Sigmoid colon (tissue), 7 donors: ENCODE measurements around the gene MRGPRF. TPM values are rescaled to one million over a fixed set of nuclear protein-coding genes. Genes with fewer than 3 reads are reported as not detected.

ENCODE experiments used
- DNase-seq: peaks from one replicate; pipeline ENCODE4 v3.0.0-alpha.2; 2019
- H3K27ac ChIP-seq, 4 donors: fragments of 200-600 bp; sonication (generic); one replicate each; pipeline ENCODE4 v1.5.1; 2016 to 2019; ENCODE audit warnings: mild to moderate bottlenecking in 1 of 4
- H3K27me3 ChIP-seq, 3 donors: fragments of 200-600 bp; sonication (generic); one replicate each; pipeline ENCODE4 v1.5.1; 2019; ENCODE audit warnings: mild to moderate bottlenecking in 1 of 3
- H3K36me3 ChIP-seq, 4 donors: fragments of 200-600 bp; sonication (generic); one replicate each; pipeline ENCODE4 v1.5.1; 2016 to 2019
- H3K4me1 ChIP-seq, 4 donors: fragments of 200-600 bp; sonication (generic); one replicate each; pipeline ENCODE4 v1.5.1; 2017 to 2019
- H3K4me3 ChIP-seq, 4 donors: fragments of 200-600 bp; sonication (generic); one replicate each; pipeline ENCODE4 v1.5.1; 2017 to 2019; ENCODE audit warnings: mild to moderate bottlenecking in 2 of 4, moderate library complexity in 1 of 4
- H3K9me3 ChIP-seq, 4 donors: fragments of 200-600 bp in 3 of 4; sonication (generic) in 3 of 4; one replicate each; pipeline versions ENCODE4 v1.5.1 to v1.6.1; 2013 to 2019
- CTCF ChIP-seq, 4 experiments: fragments of 450-650 bp in 3 of 4; fragments of 200-600 bp in 1 of 4; IDR thresholded peaks; one replicate each; pipeline ENCODE4 v1.5.1; 2016 to 2019; ENCODE audit warnings: antibody characterized with exemption in 4 of 4, mild to moderate bottlenecking in 3 of 4, moderate library complexity in 2 of 4
- EP300 ChIP-seq, 4 donors: sonication (generic); formaldehyde crosslinking; IDR thresholded peaks; one replicate each; pipeline ENCODE4 v1.6.1; 2017; ENCODE audit warnings: antibody characterized with exemption in 4 of 4
- POLR2A ChIP-seq, 2 donors: fragments of 450-650 bp; IDR thresholded peaks; one replicate each; pipeline ENCODE4 v1.6.1; 2016; ENCODE audit warnings: antibody characterized with exemption in 2 of 2, mild to moderate bottlenecking in 2 of 2, moderate library complexity in 2 of 2
- POLR2AphosphoS5 ChIP-seq, 4 donors: sonication (generic); formaldehyde crosslinking; IDR thresholded peaks; one replicate each; pipeline ENCODE4 v1.6.1; 2017; ENCODE audit warnings: antibody characterized with exemption in 4 of 4
- WGBS, 2 donors: extraction: QIAGEN DNeasy Blood & Tissue Kit; methylation state at CpG; one replicate each; pipeline ENCODE4 v1.1.7; 2013; 5-methylcytosine and 5-hydroxymethylcytosine counted together
- intact Hi-C: fragments of 100-400 bp; cut with DNase I; formaldehyde crosslinking; loops from one replicate; pipeline ENCODE4 v1.15.1; 2023
- polyA plus RNA-seq, 3 donors: library from polyadenylated mRNA; stranded (reverse); fragments of 200-250 nt; gene quantifications; one replicate each; pipeline ENCODE4 v1.2.3, GENCODE V29; 2013
- total RNA-seq, 4 donors: library from RNA; depleted of rRNA; stranded (reverse); fragments of >200 nt; gene quantifications; one replicate each; pipeline ENCODE4 v1.1.0, GENCODE V29; 2016
- donor health status: healthy with polysubstance abuse.
- donor health status: Bipolar disorder and iron deficiency.
- donor health status: healthy.

The MRGPRF gene
- total and polyA plus RNA-seq, 7 donors: 1.8 to 263 (median 118) TPM

GRCh38 chr11:69050592-69051380, 37.7 kb upstream of the MRGPRF start:
- peak; percentile 76 for DNase-seq
- intact Hi-C loops: loop anchor here (5.0 kb wide), 1 partner anchor 37 kb away; no protein-coding TSS in a partner anchor
- Histone ChIP-seq H3K27ac (peak overlapping the region; percentile 94 to 99 (median 98)), H3K4me3 (peak overlapping the region in 3 of 4 donors; percentile 12 to 24 (median 17)), H3K4me1 (peaks cover 0 to 65% (median 57%) of the 10 kb centered on the region in 4 donors), H3K27me3 (no peaks in the 10 kb centered on the region), H3K9me3 (no peaks in the 10 kb centered on the region), H3K36me3 (peaks cover 0 to 20% (median 16%) of the 10 kb centered on the region in 4 donors)
- WGBS, 2 donors: 83 to 88% methylated on average over 18 of the region's 18 CpGs
- TF ChIP-seq EP300 (IDR thresholded peaks at IDR 0.05) (no peak), POLR2AphosphoS5 (IDR thresholded peaks at IDR 0.05) (no peak), POLR2A (IDR thresholded peaks at IDR 0.05) (no peak), CTCF (IDR thresholded peaks at IDR 0.05) (no peak)

- Histone ChIP-seq H3K36me3 (peaks cover 0 to 7% (median 6%) of the 10 kb centered on the region in 4 donors), H3K27ac (peak overlapping the region; percentile 94 to 99 (median 98)), H3K4me3 (peak overlapping the region; percentile 70 to 99 (median 92)), H3K4me1 (peaks cover 0 to 62% (median 57%) of the 10 kb centered on the region in 4 donors), H3K27me3 (no peaks in the 10 kb centered on the region), H3K9me3 (no peaks in the 10 kb centered on the region)
- WGBS, 2 donors: 6 to 15% methylated on average over 15 of the region's 15 CpGs
- TF ChIP-seq POLR2AphosphoS5 (IDR thresholded peaks at IDR 0.05): no peak
- TF ChIP-seq EP300 (IDR thresholded peaks at IDR 0.05): no peak
- no peak for TF ChIP-seq CTCF (IDR thresholded peaks at IDR 0.05)
- TF ChIP-seq POLR2A (IDR thresholded peaks at IDR 0.05): no peak
- no peak for DNase-seq
- intact Hi-C loops: loop anchor here (5.0 kb wide), 2 partner anchors 102 to 147 kb away; partner anchors contain the start of genes IGHMBP2 and MRPL21
Observed at GRCh38 chr11:69049490-69049867, 36.4 kb upstream of the MRGPRF start.

DNA sequence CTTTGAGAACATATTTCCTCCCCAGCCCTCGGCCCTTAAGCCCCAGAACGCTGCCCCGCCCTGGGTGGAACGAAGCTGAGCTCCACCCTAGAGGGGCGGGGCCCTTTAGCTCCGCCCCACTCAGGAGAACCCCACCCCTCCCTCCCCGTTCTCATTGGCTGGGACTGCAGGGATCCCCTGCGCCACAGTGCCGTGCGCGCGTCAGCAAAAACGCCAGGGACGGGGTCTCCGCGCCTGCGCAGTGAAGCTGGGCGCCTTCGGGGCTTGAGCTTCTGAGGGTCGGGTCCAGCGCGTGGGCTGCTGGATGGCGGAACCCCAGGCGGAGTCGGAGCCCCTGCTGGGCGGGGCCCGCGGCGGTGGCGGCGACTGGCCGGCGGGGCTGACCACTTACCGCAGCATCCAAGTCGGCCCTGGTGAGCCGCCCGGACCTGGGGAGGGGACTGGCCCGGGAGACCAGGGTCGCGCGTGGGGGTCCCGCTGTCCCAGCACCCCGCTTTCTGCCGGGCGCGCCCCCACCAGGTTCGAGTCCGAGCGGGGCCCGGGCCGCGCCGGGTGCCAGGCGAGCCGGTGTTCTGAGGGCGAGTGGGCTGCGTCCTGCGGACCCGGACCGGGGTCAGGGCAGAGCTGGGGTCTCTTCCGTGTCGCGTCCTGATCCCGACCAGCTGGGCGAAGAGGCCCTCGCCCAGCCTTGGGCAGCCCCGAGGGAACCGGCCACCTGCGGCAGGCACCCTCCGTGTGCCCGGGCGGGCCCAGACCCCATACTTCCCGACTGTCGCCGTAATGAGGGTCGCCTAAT, 35.8 kb upstream of the MRGPRF start, which contains the start of gene TPCN2:
TSS of gene TPCN2 (plus strand) at position 239 of the 796 bp plus-strand sequence. CDS start at position 305, 66 bp downstream.
- intact Hi-C loops: loop anchor here (1.0 to 5.0 kb wide), 3 partner anchors 35 to 147 kb away; partner anchors contain the start of genes IGHMBP2 and MRPL21
- Histone ChIP-seq H3K9me3 (no peaks in the 10 kb centered on the region), H3K27ac (peak within 1 kb of the TSS; percentile 94 to 99 (median 98)), H3K4me1 (peaks cover 0 to 64% (median 59%) of the 10 kb centered on the region in 4 donors), H3K27me3 (no peaks in the 10 kb centered on the region), H3K4me3 (peak within 1 kb of the TSS; percentile 70 to 99 (median 92)), H3K36me3 (peaks cover 0 to 1% (median under 1%) of the 10 kb centered on the region in 4 donors)
- TF ChIP-seq CTCF (IDR thresholded peaks at IDR 0.05) (no peak), POLR2AphosphoS5 (IDR thresholded peaks at IDR 0.05) (peak; percentile 96 to 98 (median 97)), POLR2A (IDR thresholded peaks at IDR 0.05) (peak; percentile 59 to 87), EP300 (IDR thresholded peaks at IDR 0.05) (peak in 1 of 4 donors; percentile 73)
- peak; percentile 98 for DNase-seq
- WGBS, 2 donors: 0 to 1% methylated on average over 76 of the region's 76 CpGs

- intact Hi-C loops: loop anchor here (1.0 to 5.0 kb wide), 3 partner anchors 34 to 146 kb away; partner anchors contain the start of genes IGHMBP2 and MRPL21
- Histone ChIP-seq H3K27me3 (no peaks in the 10 kb centered on the region), H3K36me3 (no peaks in the 10 kb centered on the region), H3K4me3 (peak overlapping the region; percentile 70 to 99 (median 92)), H3K9me3 (no peaks in the 10 kb centered on the region), H3K27ac (peak overlapping the region; percentile 94 to 99 (median 98)), H3K4me1 (peaks cover 0 to 63% (median 56%) of the 10 kb centered on the region in 4 donors)
- DNase-seq: no peak
- no peak for TF ChIP-seq POLR2AphosphoS5 (IDR thresholded peaks at IDR 0.05)
- TF ChIP-seq POLR2A (IDR thresholded peaks at IDR 0.05): no peak
- TF ChIP-seq EP300 (IDR thresholded peaks at IDR 0.05): no peak
- TF ChIP-seq CTCF (IDR thresholded peaks at IDR 0.05): no peak
- 24 to 38% methylated on average over 11 of the region's 11 CpGs for WGBS, 2 donors
Observed at GRCh38 chr11:69048031-69048693, 35.1 kb upstream of the MRGPRF start.
